Right lobe of liver (tissue), 4 donors: ENCODE measurements around the gene RNF113A.

Source experiments
- CTCF ChIP-seq, 4 donors: fragments of 200-600 bp in 3 of 4; fragments of 450-650 bp in 1 of 4; IDR thresholded peaks; one replicate each; pipeline versions ENCODE4 v1.5.1 to v1.8.0; 2016 to 2022; ENCODE audit warnings: antibody characterized with exemption in 4 of 4, mild to moderate bottlenecking in 2 of 4
- POLR2A ChIP-seq: fragments of 450-650 bp; IDR thresholded peaks from one replicate; pipeline ENCODE4 v1.6.1; 2017; ENCODE audit warnings: antibody characterized with exemption, mild to moderate bottlenecking
- donor health status: DM: no; HTN: no; CAD: no.
- donor health status: DM: no; HTN: no; CAD: no.
- donor health status: DM: no; HTN: yes; CAD: no.

GRCh38 chrX:119916310-119916709, 44.8 kb upstream of the RNF113A start:
- TF ChIP-seq CTCF (IDR thresholded peaks at IDR 0.05) = no peak
- no peak for TF ChIP-seq POLR2A
